K562 (cell line): ENCODE data around the gene C1orf146. TPM values are rescaled to one million over a fixed set of nuclear protein-coding genes. Genes with fewer than 3 reads are reported as not detected.

Source experiments
- ATAC-seq: fragments of 200-7000 bp; cut with Tn5 transposase; 3 replicates; pipeline ENCODE4 v1.9.1; 2020; ENCODE audit warnings: moderate library complexity
- BruUV-seq: library from RNA; stranded (reverse); fragments of 400-500 nt; replicated peaks from 2 replicates; lab custom pipeline; 2021; lab: Mats Ljungman, UMichigan
- CTCF ChIA-PET: fragments of 300-600 bp; formaldehyde crosslinking; extraction: SDS; loops from one replicate; lab custom pipeline; 2021; ENCODE audit warnings: low intra/inter-chr PET ratio; lab: Yijun Ruan, JAX
- POLR2A ChIA-PET: fragments of 300-600, 350-650 bp; sonication (Branson Sonifier 250); formaldehyde crosslinking; extraction: SDS; loops from one replicate; lab custom pipeline; 2021; ENCODE audit warnings: antibody characterized with exemption, inconsistent platforms; lab: Yijun Ruan, JAX
- DNase-seq, 4 experiments: peaks; one replicate each; pipeline versions ENCODE4 v3.0.0 to v3.0.0-alpha.2; 2011 to 2018; ENCODE audit warnings: low spot score in 3 of 4, mixed read lengths in 3 of 4; ENCODE audit errors: extremely low read depth in 1 of 4
- FAIRE-seq: peaks from 2 replicates; lab custom pipeline; 2011; peaks lifted over from hg19 to GRCh38; lab: Jason Lieb, UNC
- H2AFZ ChIP-seq: 2 replicates; pipeline ENCODE4 v1.6.0; 2011; ENCODE audit warnings: low read depth, low read length, control low read depth, inconsistent platforms
- H3K27ac ChIP-seq: fragments of 200-600 bp; 3 replicates; pipeline ENCODE4 v1.8.0; 2011; ENCODE audit warnings: low read depth, mild to moderate bottlenecking, control low read depth, inconsistent platforms, low read length, moderate library complexity, mixed read lengths; ENCODE audit errors: extremely low read depth
- H3K27me3 ChIP-seq, 2 experiments: fragments of 300-600 bp in 1 of 2; 2 replicates in 1 of 2; 3 replicates in 1 of 2; pipeline versions ENCODE4 v1.6.0 to v1.8.0; 2011; ENCODE audit warnings: inconsistent platforms in 2 of 2, low read length in 2 of 2, mild to moderate bottlenecking in 1 of 2, mixed read lengths in 1 of 2, moderate library complexity in 1 of 2; ENCODE audit not compliant: control insufficient read depth in 2 of 2, insufficient read depth in 2 of 2
- H3K36me3 ChIP-seq: fragments of 300-600 bp; 3 replicates; pipeline ENCODE4 v1.8.0; 2011; ENCODE audit warnings: mild to moderate bottlenecking, low read length, inconsistent platforms; ENCODE audit not compliant: control insufficient read depth, insufficient read depth
- H3K4me1 ChIP-seq, 2 experiments: fragments of 200-600 bp in 1 of 2; replicated peaks in 1 of 2; 2 replicates in 1 of 2; 3 replicates in 1 of 2; pipeline versions ENCODE4 v1.5.1 to v1.8.0; 2011; ENCODE audit warnings: inconsistent platforms in 2 of 2, low read length in 2 of 2, mild to moderate bottlenecking in 1 of 2, mixed read lengths in 1 of 2, moderate library complexity in 1 of 2; ENCODE audit not compliant: control insufficient read depth in 2 of 2, insufficient read depth in 2 of 2
- H3K4me2 ChIP-seq: 2 replicates; pipeline ENCODE4 v1.6.1; 2011; ENCODE audit warnings: low read length, control low read depth, inconsistent platforms, mixed read lengths; ENCODE audit not compliant: insufficient read depth
- H3K4me3 ChIP-seq: fragments of 200-600 bp; sonication (generic), shearing (Covaris generic); 2 replicates; pipeline ENCODE4 v1.5.1; 2016; ENCODE audit warnings: control low read depth, inconsistent platforms
- H3K79me2 ChIP-seq: fragments of 200-600 bp; 3 replicates; pipeline ENCODE4 v1.8.0; 2011; ENCODE audit warnings: low read length, inconsistent platforms; ENCODE audit not compliant: control insufficient read depth, insufficient read depth
- H3K9ac ChIP-seq, 2 experiments: 2 replicates each; pipeline versions ENCODE4 v1.6.0 to v1.6.1; 2011; ENCODE audit warnings: low read depth in 2 of 2, low read length in 2 of 2, control low read depth in 1 of 2, inconsistent platforms in 1 of 2, mild to moderate bottlenecking in 1 of 2, mixed read lengths in 1 of 2; ENCODE audit not compliant: insufficient read depth in 1 of 2
- H3K9me1 ChIP-seq: one replicate; pipeline ENCODE4 v1.6.0; 2011; ENCODE audit warnings: inconsistent platforms, mild to moderate bottlenecking, low read length, moderate library complexity; ENCODE audit not compliant: control insufficient read depth, insufficient read depth
- H3K9me3 ChIP-seq: replicated peaks from 2 replicates; pipeline ENCODE4 v1.5.1; 2011; ENCODE audit warnings: low read depth, low read length, inconsistent platforms; ENCODE audit not compliant: control insufficient read depth, insufficient read depth
- H4K20me1 ChIP-seq: replicated peaks from 2 replicates; pipeline ENCODE4 v1.6.1; 2011; ENCODE audit warnings: low read length, inconsistent platforms, mixed read lengths; ENCODE audit not compliant: control insufficient read depth, insufficient read depth
- CEBPB ChIP-seq: fragments of 450-650 bp; IDR thresholded peaks from 2 replicates; pipeline ENCODE4 v1.6.1; 2016; ENCODE audit warnings: missing genetic modification characterization, missing compliant biosample characterization
- CEBPG ChIP-seq, 3 experiments: fragments of 200-800 bp in 1 of 3; sonication (Bioruptor generic) in 1 of 3; sonication (generic) in 1 of 3; formaldehyde crosslinking in 1 of 3; IDR thresholded peaks in 2 of 3; conservative IDR thresholded peaks in 1 of 3; 2 replicates each; pipeline versions ENCODE4 v1.6.1 to v1.8.0; 2016 to 2022; ENCODE audit warnings: missing compliant biosample characterization in 2 of 3, missing genetic modification characterization in 2 of 3, mild to moderate bottlenecking in 1 of 3, missing genetic modification reagents in 1 of 3
- CHCHD3 ChIP-seq: fragments of 250-450 bp; sonication (Bioruptor Pico); IDR thresholded peaks from 2 replicates; pipeline ENCODE4 v2.1.2; 2022; ENCODE audit warnings: mild to moderate bottlenecking
- CREBBP ChIP-seq: IDR thresholded peaks from one replicate; pipeline ENCODE4 v1.6.1; 2012; ENCODE audit warnings: low read depth, mild to moderate bottlenecking, control low read depth, inconsistent platforms, low read length
- ETV1 ChIP-seq: fragments of 450-650 bp; conservative IDR thresholded peaks from 2 replicates; pipeline ENCODE4 v1.6.1; 2016; ENCODE audit warnings: missing genetic modification characterization, control low read depth, low read depth, missing compliant biosample characterization
- NUFIP1 ChIP-seq: fragments of 450-650 bp; IDR thresholded peaks from 2 replicates; pipeline ENCODE4 v1.6.1; 2018; ENCODE audit not compliant: partially characterized antibody
- POLR2H ChIP-seq: IDR thresholded peaks from 2 replicates; pipeline ENCODE4 v1.6.1; 2016; ENCODE audit warnings: missing genetic modification characterization, low read depth, mild to moderate bottlenecking, control low read depth, missing compliant biosample characterization, moderate library complexity
- WGBS: fragments of 100-300 bp; shearing (Covaris generic); methylation state at CpG from one replicate; pipeline ENCODE4 v1.1.6; 2016; ENCODE audit warnings: low coverage, mixed read lengths; ENCODE audit not compliant: insufficient coverage; ENCODE audit errors: missing lambda C conversion rate; 5-methylcytosine and 5-hydroxymethylcytosine counted together
- in situ Hi-C: fragments of 300-500 bp; cut with MboI; formaldehyde crosslinking; loops from 4 replicates; pipeline ENCODE4 v1.15.0; 2018; ENCODE audit warnings: inconsistent platforms, mixed read lengths
- intact Hi-C: fragments of 100-400 bp; cut with micrococcal nuclease; formaldehyde crosslinking; loops from 2 replicates; pipeline ENCODE4 v1.14.2; 2022
- polyA plus RNA-seq, 8 experiments: library from polyadenylated mRNA; depleted of rRNA in 4 of 8; stranded (reverse) in 5 of 8; unstranded in 3 of 8; fragments of >200 nt; fragmentation: Nextera tagmentation in 2 of 8; fragmentation: Illumina TruSeq in 1 of 8; extraction: Ambion mirVana in 2 of 8; extraction: Trizol in 1 of 8; gene quantifications; 2 replicates each; pipeline versions ENCODE4 v1.2.1 to v1.2.3, GENCODE V29; 2011 to 2014; ENCODE audit warnings: inconsistent platforms in 1 of 8, missing spikeins in 1 of 8
- total RNA-seq, 7 experiments: library from RNA; depleted of rRNA in 6 of 7; stranded (reverse); fragments of >200 nt in 6 of 7; fragmentation: Illumina TruSeq in 2 of 7; extraction: Trizol in 2 of 7; gene quantifications; 2 replicates each; pipeline versions ENCODE4 v1.2.1 to v1.2.3, GENCODE V29; 2011 to 2021; ENCODE audit warnings: low replicate concordance in 1 of 7
- TF ChIP-seq, protein P1 (sequence below), 2 experiments: fragments of 150-350 bp in 1 of 2; IDR thresholded peaks; 2 replicates each; pipeline ENCODE4 v1.6.1; 2012 to 2016; ENCODE audit warnings: low read depth in 2 of 2, low read length in 2 of 2, mild to moderate bottlenecking in 1 of 2, moderate library complexity in 1 of 2
- TF ChIP-seq, protein P2 (sequence below): sonication (generic); formaldehyde crosslinking; IDR thresholded peaks from 2 replicates; pipeline ENCODE4 v1.8.0; 2022; ENCODE audit warnings: mild to moderate bottlenecking, missing genetic modification reagents
- TF ChIP-seq, protein P3 (sequence below): fragments of 450-650 bp; IDR thresholded peaks from 2 replicates; pipeline ENCODE4 v1.6.1; 2018; ENCODE audit not compliant: partially characterized antibody

C1orf146 gene
- total and polyA plus RNA-seq, 9 of the 15 experiments (the other 6 are each of a cell fraction or from before 2014, with no cell fraction given): 0.10 TPM; not detected in 8

DNA sequence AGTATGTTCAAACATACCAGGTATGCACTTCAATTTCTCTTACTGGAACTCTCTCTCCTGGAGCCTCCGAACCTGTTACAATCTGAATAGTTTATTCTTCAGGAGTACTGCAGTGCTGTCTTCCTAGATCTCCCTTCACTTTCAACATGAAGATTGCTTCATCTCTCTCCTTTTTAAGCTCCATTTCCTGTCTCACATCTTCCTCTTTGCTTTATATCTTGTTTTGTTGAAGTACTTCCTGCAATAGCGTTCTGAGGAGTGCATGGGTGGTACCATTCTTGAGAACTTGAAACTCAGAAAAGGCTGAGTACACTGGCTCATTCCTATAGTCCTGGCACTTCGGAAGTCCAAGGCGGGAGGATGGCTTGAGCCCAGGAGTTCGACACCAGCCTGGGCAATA is 15.7 kb upstream of the C1orf146 start:
- Histone ChIP-seq H3K9me3 (no peaks in the 10 kb centered on the region), H3K79me2 (no peaks in the 10 kb centered on the region), H3K9me1 (no peaks in the 10 kb centered on the region), H2AFZ (no peak overlapping the region), H3K9ac (no peak overlapping the region), H3K4me2 (no peak overlapping the region), H4K20me1 (no peaks in the 10 kb centered on the region), H3K4me1 (no peaks in the 10 kb centered on the region), H3K27me3 (no peaks in the 10 kb centered on the region), H3K36me3 (no peaks in the 10 kb centered on the region), H3K27ac (no peak overlapping the region), H3K4me3 (no peak overlapping the region)
- in situ Hi-C loops: no loop called here
- ChIA-PET CTCF (no interaction called here), POLR2A (interaction anchor here (0.7 kb wide), 1 partner anchor 32 kb away, joined by 3 read pairs; no protein-coding TSS in a partner anchor)
- TF ChIP-seq CHCHD3 (CRISPR knock-in tag) (no peak), NUFIP1 (no peak), ETV1 (tag) (0 out of 2 replicates have a peak, but pooled peaks have one; percentile 7), CEBPB (tag) (peak; percentile 67), CEBPG (CRISPR knock-in tag; IDR thresholded peaks at IDR 0.05) (no peak), CEBPG (tag; conservative IDR thresholded peaks at IDR 0.05 in 1 of 2, IDR thresholded peaks at IDR 0.05 in 1 of 2) (peak; percentile 44 to 77; a peak in 3 of 4 replicates), POLR2H (tag) (no peak), CREBBP (no peak)
- TF ChIP-seq, protein P1, sequence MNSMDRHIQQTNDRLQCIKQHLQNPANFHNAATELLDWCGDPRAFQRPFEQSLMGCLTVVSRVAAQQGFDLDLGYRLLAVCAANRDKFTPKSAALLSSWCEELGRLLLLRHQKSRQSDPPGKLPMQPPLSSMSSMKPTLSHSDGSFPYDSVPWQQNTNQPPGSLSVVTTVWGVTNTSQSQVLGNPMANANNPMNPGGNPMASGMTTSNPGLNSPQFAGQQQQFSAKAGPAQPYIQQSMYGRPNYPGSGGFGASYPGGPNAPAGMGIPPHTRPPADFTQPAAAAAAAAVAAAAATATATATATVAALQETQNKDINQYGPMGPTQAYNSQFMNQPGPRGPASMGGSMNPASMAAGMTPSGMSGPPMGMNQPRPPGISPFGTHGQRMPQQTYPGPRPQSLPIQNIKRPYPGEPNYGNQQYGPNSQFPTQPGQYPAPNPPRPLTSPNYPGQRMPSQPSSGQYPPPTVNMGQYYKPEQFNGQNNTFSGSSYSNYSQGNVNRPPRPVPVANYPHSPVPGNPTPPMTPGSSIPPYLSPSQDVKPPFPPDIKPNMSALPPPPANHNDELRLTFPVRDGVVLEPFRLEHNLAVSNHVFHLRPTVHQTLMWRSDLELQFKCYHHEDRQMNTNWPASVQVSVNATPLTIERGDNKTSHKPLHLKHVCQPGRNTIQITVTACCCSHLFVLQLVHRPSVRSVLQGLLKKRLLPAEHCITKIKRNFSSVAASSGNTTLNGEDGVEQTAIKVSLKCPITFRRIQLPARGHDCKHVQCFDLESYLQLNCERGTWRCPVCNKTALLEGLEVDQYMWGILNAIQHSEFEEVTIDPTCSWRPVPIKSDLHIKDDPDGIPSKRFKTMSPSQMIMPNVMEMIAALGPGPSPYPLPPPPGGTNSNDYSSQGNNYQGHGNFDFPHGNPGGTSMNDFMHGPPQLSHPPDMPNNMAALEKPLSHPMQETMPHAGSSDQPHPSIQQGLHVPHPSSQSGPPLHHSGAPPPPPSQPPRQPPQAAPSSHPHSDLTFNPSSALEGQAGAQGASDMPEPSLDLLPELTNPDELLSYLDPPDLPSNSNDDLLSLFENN (IDR thresholded peaks at IDR 0.05; ENCODE audit: low read depth in 2 of 2, low read length in 2 of 2): no peak
- TF ChIP-seq, protein P2, sequence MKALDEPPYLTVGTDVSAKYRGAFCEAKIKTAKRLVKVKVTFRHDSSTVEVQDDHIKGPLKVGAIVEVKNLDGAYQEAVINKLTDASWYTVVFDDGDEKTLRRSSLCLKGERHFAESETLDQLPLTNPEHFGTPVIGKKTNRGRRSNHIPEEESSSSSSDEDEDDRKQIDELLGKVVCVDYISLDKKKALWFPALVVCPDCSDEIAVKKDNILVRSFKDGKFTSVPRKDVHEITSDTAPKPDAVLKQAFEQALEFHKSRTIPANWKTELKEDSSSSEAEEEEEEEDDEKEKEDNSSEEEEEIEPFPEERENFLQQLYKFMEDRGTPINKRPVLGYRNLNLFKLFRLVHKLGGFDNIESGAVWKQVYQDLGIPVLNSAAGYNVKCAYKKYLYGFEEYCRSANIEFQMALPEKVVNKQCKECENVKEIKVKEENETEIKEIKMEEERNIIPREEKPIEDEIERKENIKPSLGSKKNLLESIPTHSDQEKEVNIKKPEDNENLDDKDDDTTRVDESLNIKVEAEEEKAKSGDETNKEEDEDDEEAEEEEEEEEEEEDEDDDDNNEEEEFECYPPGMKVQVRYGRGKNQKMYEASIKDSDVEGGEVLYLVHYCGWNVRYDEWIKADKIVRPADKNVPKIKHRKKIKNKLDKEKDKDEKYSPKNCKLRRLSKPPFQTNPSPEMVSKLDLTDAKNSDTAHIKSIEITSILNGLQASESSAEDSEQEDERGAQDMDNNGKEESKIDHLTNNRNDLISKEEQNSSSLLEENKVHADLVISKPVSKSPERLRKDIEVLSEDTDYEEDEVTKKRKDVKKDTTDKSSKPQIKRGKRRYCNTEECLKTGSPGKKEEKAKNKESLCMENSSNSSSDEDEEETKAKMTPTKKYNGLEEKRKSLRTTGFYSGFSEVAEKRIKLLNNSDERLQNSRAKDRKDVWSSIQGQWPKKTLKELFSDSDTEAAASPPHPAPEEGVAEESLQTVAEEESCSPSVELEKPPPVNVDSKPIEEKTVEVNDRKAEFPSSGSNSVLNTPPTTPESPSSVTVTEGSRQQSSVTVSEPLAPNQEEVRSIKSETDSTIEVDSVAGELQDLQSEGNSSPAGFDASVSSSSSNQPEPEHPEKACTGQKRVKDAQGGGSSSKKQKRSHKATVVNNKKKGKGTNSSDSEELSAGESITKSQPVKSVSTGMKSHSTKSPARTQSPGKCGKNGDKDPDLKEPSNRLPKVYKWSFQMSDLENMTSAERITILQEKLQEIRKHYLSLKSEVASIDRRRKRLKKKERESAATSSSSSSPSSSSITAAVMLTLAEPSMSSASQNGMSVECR (CRISPR knock-in tag): no peak
- TF ChIP-seq, protein P3, sequence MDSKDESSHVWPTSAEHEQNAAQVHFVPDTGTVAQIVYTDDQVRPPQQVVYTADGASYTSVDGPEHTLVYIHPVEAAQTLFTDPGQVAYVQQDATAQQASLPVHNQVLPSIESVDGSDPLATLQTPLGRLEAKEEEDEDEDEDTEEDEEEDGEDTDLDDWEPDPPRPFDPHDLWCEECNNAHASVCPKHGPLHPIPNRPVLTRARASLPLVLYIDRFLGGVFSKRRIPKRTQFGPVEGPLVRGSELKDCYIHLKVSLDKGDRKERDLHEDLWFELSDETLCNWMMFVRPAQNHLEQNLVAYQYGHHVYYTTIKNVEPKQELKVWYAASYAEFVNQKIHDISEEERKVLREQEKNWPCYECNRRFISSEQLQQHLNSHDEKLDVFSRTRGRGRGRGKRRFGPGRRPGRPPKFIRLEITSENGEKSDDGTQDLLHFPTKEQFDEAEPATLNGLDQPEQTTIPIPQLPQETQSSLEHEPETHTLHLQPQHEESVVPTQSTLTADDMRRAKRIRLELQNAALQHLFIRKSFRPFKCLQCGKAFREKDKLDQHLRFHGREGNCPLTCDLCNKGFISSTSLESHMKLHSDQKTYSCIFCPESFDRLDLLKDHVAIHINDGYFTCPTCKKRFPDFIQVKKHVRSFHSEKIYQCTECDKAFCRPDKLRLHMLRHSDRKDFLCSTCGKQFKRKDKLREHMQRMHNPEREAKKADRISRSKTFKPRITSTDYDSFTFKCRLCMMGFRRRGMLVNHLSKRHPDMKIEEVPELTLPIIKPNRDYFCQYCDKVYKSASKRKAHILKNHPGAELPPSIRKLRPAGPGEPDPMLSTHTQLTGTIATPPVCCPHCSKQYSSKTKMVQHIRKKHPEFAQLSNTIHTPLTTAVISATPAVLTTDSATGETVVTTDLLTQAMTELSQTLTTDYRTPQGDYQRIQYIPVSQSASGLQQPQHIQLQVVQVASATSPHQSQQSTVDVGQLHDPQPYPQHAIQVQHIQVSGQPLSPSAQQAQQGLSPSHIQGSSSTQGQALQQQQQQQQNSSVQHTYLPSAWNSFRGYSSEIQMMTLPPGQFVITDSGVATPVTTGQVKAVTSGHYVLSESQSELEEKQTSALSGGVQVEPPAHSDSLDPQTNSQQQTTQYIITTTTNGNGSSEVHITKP: no peak
- intact Hi-C loops: no loop called here
- FAIRE-seq: no peak
- no peak for DNase-seq
- ATAC-seq: no peak
- WGBS: 4% methylated on average over 5 of the region's 5 CpGs
- no TSS peak for BruUV-seq
